ENCODE data around the gene RPS10.
"Not testable (repeated sequence)": the region's sequence is repeated elsewhere in the genome, so short reads cannot be mapped to it uniquely, and the experiment has no call there.

RPS10 gene

GRCh38 chr6:34447910-34448309 lies 22.0 kb upstream of the RPS10 start:
- peak; percentile 95 for DNase-seq (ENCODE audit: low spot score)

- DNase-seq (ENCODE audit: low spot score), result no peak
Observed at GRCh38 chr6:34447386-34447785, 21.5 kb upstream of the RPS10 start.

GRCh38 chr6:34445313-34445860 lies 19.5 kb upstream of the RPS10 start:
- DNase-seq (ENCODE audit: low spot score), result no peak

GRCh38 chr6:34441526-34441925 lies 15.7 kb upstream of the RPS10 start:
- DNase-seq (ENCODE audit: low spot score), result no peak

- DNase-seq (ENCODE audit: low spot score), result no peak
Observed at GRCh38 chr6:34439442-34439841, 13.6 kb upstream of the RPS10 start.

GRCh38 chr6:34438705-34439104 lies 12.8 kb upstream of the RPS10 start:
- DNase-seq (ENCODE audit: low spot score), result no peak

GRCh38 chr6:34437644-34437970 lies 11.7 kb upstream of the RPS10 start:
- no peak for DNase-seq (ENCODE audit: low spot score)

GRCh38 chr6:34436803-34437643 lies 11.2 kb upstream of the RPS10 start:
- no peak for DNase-seq (ENCODE audit: low spot score)

- DNase-seq (ENCODE audit: low spot score), result no peak
Observed at GRCh38 chr6:34435916-34436315, 10.0 kb upstream of the RPS10 start.

GRCh38 chr6:34425132-34425497 lies 754 bp downstream of the RPS10 start:
- no peak for DNase-seq (ENCODE audit: low spot score)

GRCh38 chr6:34424200-34425131 lies 1.4 kb downstream of the RPS10 start:
- no peak for DNase-seq (ENCODE audit: low spot score)

- no peak for DNase-seq (ENCODE audit: low spot score)
Observed at GRCh38 chr6:34423254-34423653, 2.6 kb downstream of the RPS10 start.

- DNase-seq (ENCODE audit: low spot score), result peak; percentile 9
Observed at GRCh38 chr6:34418367-34418766, 7.5 kb downstream of the RPS10 start.

- DNase-seq (ENCODE audit: low spot score), result peak; percentile 77
Observed at GRCh38 chr6:34416877-34417371, 8.9 kb downstream of the RPS10 start.

GRCh38 chr6:34414999-34415858 lies 10.6 kb downstream of the RPS10 start:
- DNase-seq (ENCODE audit: low spot score), result peak; percentile 87

GRCh38 chr6:34412643-34413214 lies 13.1 kb downstream of the RPS10 start:
- DNase-seq (ENCODE audit: low spot score), result no peak

GRCh38 chr6:34412016-34412415 lies 13.9 kb downstream of the RPS10 start:
- DNase-seq (ENCODE audit: low spot score), result peak; percentile 25

- DNase-seq (ENCODE audit: low spot score), result not testable (repeated sequence)
Observed at GRCh38 chr6:34407915-34408314, 18.0 kb downstream of the RPS10 start.

- DNase-seq (ENCODE audit: low spot score), result no peak
Observed at GRCh38 chr6:34396518-34396917, 29.4 kb downstream of the RPS10 start.

- no peak for DNase-seq (ENCODE audit: low spot score)
Observed at GRCh38 chr6:34393966-34394305, 31.9 kb downstream of the RPS10 start.

- DNase-seq (ENCODE audit: low spot score), result no peak
Observed at GRCh38 chr6:34393191-34393965, 32.5 kb downstream of the RPS10 start.
